Prostate gland (tissue), 2 donors: ENCODE data around the gene CCNB1. TPM values are rescaled to one million over a fixed set of nuclear protein-coding genes. Genes with fewer than 3 reads are reported as not detected.

Source experiments
- DNase-seq: peaks from one replicate; pipeline ENCODE4 v3.0.0-alpha.2; 2019; ENCODE audit warnings: low spot score
- H3K27ac ChIP-seq, 2 donors: fragments of 200-600 bp; sonication (generic); 2 replicates each; pipeline ENCODE4 v1.5.1; 2017 to 2019
- H3K27me3 ChIP-seq: fragments of 200-600 bp; sonication (generic); replicated peaks from 2 replicates; pipeline ENCODE4 v1.5.1; 2019; ENCODE audit not compliant: insufficient read depth
- H3K36me3 ChIP-seq, 2 donors: fragments of 200-600 bp; sonication (generic); 1 replicate in 1 of 2; 2 replicates in 1 of 2; pipeline versions ENCODE4 v1.5.1 to v1.8.1; 2017 to 2019
- H3K4me1 ChIP-seq: fragments of 200-600 bp; sonication (generic); replicated peaks from 2 replicates; pipeline ENCODE4 v1.5.1; 2019
- H3K4me3 ChIP-seq, 2 donors: fragments of 200-600 bp; sonication (generic); 2 replicates each; pipeline ENCODE4 v1.5.1; 2017 to 2019
- H3K9me3 ChIP-seq: fragments of 200-600 bp; sonication (generic); 2 replicates; pipeline ENCODE4 v1.5.1; 2017
- CTCF ChIP-seq, 4 experiments: fragments of 200-600 bp in 2 of 4; fragments of 450-650 bp in 2 of 4; sonication (generic) in 2 of 4; IDR thresholded peaks; 1 replicate in 3 of 4; 2 replicates in 1 of 4; pipeline ENCODE4 v1.5.1; 2016 to 2019; ENCODE audit warnings: antibody characterized with exemption in 4 of 4, mild to moderate bottlenecking in 2 of 4, moderate library complexity in 2 of 4
- POLR2A ChIP-seq: fragments of 450-650 bp; IDR thresholded peaks from one replicate; pipeline ENCODE4 v1.6.1; 2016; ENCODE audit warnings: antibody characterized with exemption, mild to moderate bottlenecking
- POLR2AphosphoS5 ChIP-seq: sonication (generic); formaldehyde crosslinking; IDR thresholded peaks from one replicate; pipeline ENCODE4 v1.6.1; 2017; ENCODE audit warnings: antibody characterized with exemption
- WGBS: methylation state at CpG from one replicate; pipeline ENCODE4 v1.1.5; 2018; 5-methylcytosine and 5-hydroxymethylcytosine counted together
- intact Hi-C: fragments of 100-400 bp; cut with DNase I; formaldehyde crosslinking; loops from one replicate; pipeline ENCODE4 v1.14.2; 2022
- total RNA-seq, 2 donors: library from RNA; depleted of rRNA; stranded (reverse); fragments of >200 nt; gene quantifications; one replicate each; pipeline ENCODE4 v1.1.0, GENCODE V29; 2016

Gene CCNB1
- 10 to 100 TPM in 1 of 2 donors, 1 to 10 TPM in 1; 9.7 to 24.3 TPM for total RNA-seq

- no peaks in the 10 kb centered on the region for H3K9me3 ChIP-seq
- WGBS: under 1% methylated on average over 47 of the region's 50 CpGs
- H3K4me1 ChIP-seq: peaks cover 4% of the 10 kb centered on the region
- no peaks in the 10 kb centered on the region for H3K27me3 ChIP-seq
- intact Hi-C loops: loop anchor here (5.0 kb wide), 1 partner anchor 75 kb away; the partner anchor contains the start of gene SLC30A5
- no peaks in the 10 kb centered on the region for H3K36me3 ChIP-seq
- TF ChIP-seq POLR2AphosphoS5 (peak; percentile 96), CTCF (IDR thresholded peaks at IDR 0.05) (peak in 2 of 4 experiments; percentile 41 to 46), POLR2A (peak; percentile 39)
- peak; percentile 97 for DNase-seq
- peak within 1 kb of the TSS in 1 of 2 donors; percentile 20 for H3K27ac ChIP-seq
- H3K4me3 ChIP-seq: peak within 1 kb of the TSS; percentile 44 to 49
These were observed at the start of gene CCNB1 for GRCh38 chr5:69166686-69167492. TSS of gene CCNB1 (plus strand) at chr5:69167150. CDS start at chr5:69167263, 113 bp downstream.

- no peak overlapping the region for H3K4me3 ChIP-seq
- peaks cover 0 to 4% of the 10 kb centered on the region in 2 donors for H3K36me3 ChIP-seq
- no peaks in the 10 kb centered on the region for H3K9me3 ChIP-seq
- DNase-seq: no peak
- no peaks in the 10 kb centered on the region for H3K27me3 ChIP-seq
- H3K4me1 ChIP-seq: no peaks in the 10 kb centered on the region
- no peak overlapping the region for H3K27ac ChIP-seq
- TF ChIP-seq CTCF (IDR thresholded peaks at IDR 0.05) (no peak), POLR2AphosphoS5 (no peak)
- intact Hi-C loops: no loop called here
These were observed 37.5 kb upstream of the CCNB1 start for GRCh38 chr5:69129413-69129812.

GRCh38 chr5:69130241-69130640 lies 36.7 kb upstream of the CCNB1 start:
- 49% methylated on average over 2 of the region's 2 CpGs for WGBS
- intact Hi-C loops: no loop called here
- no peaks in the 10 kb centered on the region for H3K9me3 ChIP-seq
- no peaks in the 10 kb centered on the region for H3K4me1 ChIP-seq
- DNase-seq: no peak
- no peak for TF ChIP-seq POLR2A
- TF ChIP-seq POLR2AphosphoS5: no peak
- no peak for TF ChIP-seq CTCF (IDR thresholded peaks at IDR 0.05)
- no peak overlapping the region for H3K27ac ChIP-seq
- H3K4me3 ChIP-seq: no peak overlapping the region
- peaks cover 0 to under 1% of the 10 kb centered on the region in 2 donors for H3K36me3 ChIP-seq
- H3K27me3 ChIP-seq: no peaks in the 10 kb centered on the region

- intact Hi-C loops: no loop called here
- Histone ChIP-seq H3K4me3 (no peak overlapping the region), H3K27ac (no peak overlapping the region), H3K36me3 (no peaks in the 10 kb centered on the region), H3K9me3 (no peaks in the 10 kb centered on the region), H3K27me3 (no peaks in the 10 kb centered on the region), H3K4me1 (no peaks in the 10 kb centered on the region)
- TF ChIP-seq CTCF (IDR thresholded peaks at IDR 0.05) (no peak), POLR2AphosphoS5 (no peak), POLR2A (no peak)
- DNase-seq: no peak
These were observed 35.6 kb upstream of the CCNB1 start for GRCh38 chr5:69131304-69131703.

- intact Hi-C loops: no loop called here
- Histone ChIP-seq H3K27ac (no peak overlapping the region), H3K36me3 (no peaks in the 10 kb centered on the region), H3K27me3 (no peaks in the 10 kb centered on the region), H3K9me3 (no peaks in the 10 kb centered on the region), H3K4me1 (no peaks in the 10 kb centered on the region), H3K4me3 (no peak overlapping the region)
- 81% methylated on average over 7 of the region's 7 CpGs for WGBS
- TF ChIP-seq POLR2AphosphoS5 (no peak), CTCF (IDR thresholded peaks at IDR 0.05) (no peak), POLR2A (no peak)
- DNase-seq: no peak
These were observed 32.8 kb upstream of the CCNB1 start for GRCh38 chr5:69134126-69134525.
